HG02798 (cell line): ENCODE measurements around the gene SPECC1L.

Experiments
- ATAC-seq: cut with Tn5 transposase; IDR thresholded peaks from one replicate; pipeline ENCODE4 v1.9.1; 2021; ENCODE audit warnings: mild to moderate bottlenecking; ENCODE audit not compliant: unreplicated experiment, poor library complexity

The SPECC1L gene

DNA sequence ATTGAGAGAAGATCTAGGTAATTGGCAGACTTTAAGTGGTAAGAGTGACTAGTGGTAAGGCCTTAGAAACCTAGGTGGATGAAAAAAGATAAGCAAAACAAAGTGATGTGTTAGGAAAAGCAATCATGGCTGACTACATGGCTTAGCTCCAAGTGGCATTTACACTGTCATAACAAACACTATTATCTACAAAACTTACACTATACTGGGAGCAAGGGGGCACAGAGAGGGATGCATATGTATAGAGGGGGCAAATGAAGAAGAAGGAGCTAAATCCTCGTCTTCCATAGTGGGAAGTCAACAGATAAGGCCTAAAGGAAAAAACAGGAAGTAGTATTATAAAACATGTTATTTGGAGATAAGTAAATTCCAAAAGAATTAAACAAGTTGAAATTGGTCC, 189.3 kb downstream of the SPECC1L start:
- no peak for ATAC-seq

DNA sequence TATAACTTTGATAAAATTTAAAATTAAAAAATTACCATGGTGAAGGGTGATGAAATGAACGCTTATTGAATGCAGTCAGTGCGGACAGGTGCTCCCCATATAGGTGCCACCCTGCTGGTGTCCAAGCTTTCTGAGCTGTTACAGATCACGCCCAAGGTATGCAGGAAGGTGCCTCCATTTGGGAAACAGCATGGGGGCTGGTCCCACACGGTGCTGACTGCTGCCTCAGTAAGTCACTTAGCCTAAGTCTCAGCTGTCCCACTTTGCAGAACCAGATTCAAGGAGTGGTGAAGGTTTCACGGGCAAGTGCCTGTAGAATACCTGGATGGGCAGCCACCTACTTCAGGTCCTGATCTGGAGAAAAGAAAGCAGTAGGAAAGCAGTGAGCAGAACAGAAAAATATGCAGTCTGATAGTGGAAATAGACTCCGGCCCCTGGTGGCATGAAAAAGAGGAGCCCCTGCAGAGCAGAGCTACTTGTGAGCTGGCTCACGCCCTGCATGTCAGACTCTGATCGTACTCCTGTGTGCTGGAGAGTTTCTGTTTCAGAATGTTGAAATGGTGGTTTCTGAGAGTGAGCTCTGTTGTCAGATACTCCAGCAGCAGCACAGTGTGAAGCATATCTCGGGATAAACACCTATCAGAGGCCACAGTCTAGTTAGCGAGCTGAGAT, 189.9 kb downstream of the SPECC1L start:
- ATAC-seq = peak; percentile 50

DNA sequence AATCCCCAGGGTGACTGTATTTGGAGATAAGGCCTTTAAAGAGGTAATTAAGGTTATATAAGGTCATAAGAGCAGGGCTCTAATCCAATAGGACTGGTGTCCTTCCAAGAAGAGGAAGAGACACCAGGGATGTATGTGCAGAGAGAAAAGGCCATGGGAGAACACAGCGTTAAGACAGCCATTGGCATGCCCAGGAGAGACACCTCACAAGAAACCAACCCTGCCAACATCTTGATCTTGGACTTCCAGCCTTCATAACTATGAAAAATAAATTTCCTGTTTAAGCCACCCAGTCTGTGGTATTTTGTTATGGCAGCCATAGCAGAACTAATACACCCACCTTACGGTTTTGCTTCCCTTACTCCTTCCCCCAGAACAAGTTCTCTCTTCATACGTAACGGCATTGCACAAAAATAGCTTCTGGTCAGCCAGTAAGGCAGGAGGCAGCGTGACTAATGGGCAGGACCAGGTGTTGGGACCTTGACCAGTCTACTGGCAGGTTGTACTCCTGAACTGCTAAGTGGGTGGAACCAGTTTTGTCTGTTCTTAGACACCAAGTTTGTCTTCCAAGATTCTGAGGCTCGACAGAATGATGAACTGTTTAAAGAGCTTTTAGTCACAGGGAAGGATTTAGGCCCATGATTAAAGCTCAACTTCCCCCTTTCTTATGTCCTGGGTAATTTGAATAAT, 192.6 kb downstream of the SPECC1L start:
- ATAC-seq = no peak

DNA sequence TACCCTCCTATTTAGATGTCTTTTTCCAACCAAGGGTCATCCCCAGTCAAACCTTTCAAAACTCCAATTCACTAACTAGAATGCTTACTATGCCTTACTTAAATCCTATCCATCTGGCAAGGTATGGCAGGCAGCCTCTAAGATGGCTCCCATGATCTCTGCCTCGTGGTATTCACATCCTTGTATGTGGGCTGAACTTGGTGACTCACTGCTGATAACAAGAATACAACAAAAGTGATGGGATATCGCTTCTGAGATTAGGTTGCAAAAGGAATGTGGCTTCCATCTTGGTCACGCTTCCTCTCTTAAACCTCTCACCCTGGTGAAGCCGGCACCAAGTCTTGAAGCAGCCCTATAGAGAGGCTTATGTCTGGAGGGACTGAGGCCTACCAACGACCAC, 194.9 kb downstream of the SPECC1L start:
- ATAC-seq = no peak

DNA sequence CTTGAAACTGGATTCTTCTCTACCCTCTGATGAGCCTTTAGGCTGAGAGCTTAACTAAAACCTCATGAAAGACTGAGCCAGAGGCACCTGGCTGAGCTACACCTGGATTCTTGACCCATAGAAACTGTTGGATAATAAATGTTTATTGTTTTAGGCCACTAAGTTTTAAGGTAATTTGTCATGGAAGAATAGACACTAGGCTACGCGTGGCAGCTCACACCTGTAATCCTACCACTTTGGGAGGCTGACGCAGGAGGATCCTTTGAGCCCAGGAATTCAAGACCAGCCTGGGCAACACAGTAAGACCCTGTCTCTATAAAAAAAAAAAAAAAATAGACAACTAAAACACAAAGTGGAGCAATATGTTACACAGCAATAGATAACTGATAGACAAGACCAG, 195.3 kb downstream of the SPECC1L start:
- no peak for ATAC-seq

DNA sequence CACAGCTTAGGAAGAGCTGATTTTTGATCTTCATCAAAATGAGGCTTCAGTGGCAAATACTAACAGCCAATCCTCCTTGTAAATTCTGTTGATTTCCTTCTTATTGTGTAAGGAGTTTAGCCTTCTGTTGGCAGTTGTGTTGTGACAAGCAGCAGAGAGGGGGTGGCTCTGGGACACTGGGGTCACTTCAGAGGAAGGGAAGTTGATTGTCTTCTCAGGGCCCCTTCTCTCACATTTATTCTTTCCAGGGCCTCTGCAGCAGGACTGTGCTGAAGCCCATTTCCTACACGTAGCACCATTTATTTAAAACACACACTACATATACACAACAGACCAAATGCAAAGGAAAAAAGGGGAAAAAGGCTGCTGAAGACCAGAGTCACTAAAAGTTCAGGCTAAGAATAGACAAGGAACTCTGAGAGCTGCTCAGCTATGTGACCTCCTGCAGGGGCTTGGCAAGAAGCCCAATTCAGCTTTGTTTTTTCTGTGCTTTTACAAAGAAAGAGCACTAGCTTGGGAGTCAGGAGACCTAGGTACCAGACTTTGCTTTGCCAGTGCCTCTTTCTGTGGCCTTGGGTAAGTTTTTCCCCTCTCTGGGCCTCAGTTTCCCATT, 196.2 kb downstream of the SPECC1L start:
- no peak for ATAC-seq

DNA sequence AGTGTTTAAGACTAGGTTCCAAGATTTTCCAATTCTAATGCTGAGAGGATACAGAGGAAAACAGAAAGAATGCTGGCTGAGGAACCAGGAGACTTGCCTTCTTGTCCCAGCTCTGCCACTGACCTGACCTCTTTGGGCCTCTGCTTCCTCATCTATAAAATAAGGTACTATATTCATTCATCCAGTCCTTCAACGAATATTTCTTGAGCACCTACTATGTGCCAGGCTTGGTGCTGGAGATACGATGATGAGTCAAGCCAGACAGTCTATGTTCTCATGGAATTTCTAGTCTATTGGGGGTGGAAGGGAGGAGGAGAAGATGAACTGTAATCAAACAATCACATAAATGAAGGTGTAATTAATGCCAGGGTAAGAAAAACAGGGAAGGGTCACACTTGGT, 196.7 kb downstream of the SPECC1L start:
- no peak for ATAC-seq
